K562 (cell line): ENCODE results near the gene WWOX. TPM values are rescaled to one million over a fixed set of nuclear protein-coding genes. Genes with fewer than 3 reads are reported as not detected.

Experiments
- ATAC-seq: fragments of 200-7000 bp; cut with Tn5 transposase; 3 replicates; pipeline ENCODE4 v1.9.1; 2020; ENCODE audit warnings: moderate library complexity
- BruUV-seq: library from RNA; stranded (reverse); fragments of 400-500 nt; replicated peaks from 2 replicates; lab custom pipeline; 2021; lab: Mats Ljungman, UMichigan
- CTCF ChIA-PET: fragments of 300-600 bp; formaldehyde crosslinking; extraction: SDS; loops from one replicate; lab custom pipeline; 2021; ENCODE audit warnings: low intra/inter-chr PET ratio; lab: Yijun Ruan, JAX
- POLR2A ChIA-PET: fragments of 300-600, 350-650 bp; sonication (Branson Sonifier 250); formaldehyde crosslinking; extraction: SDS; loops from one replicate; lab custom pipeline; 2021; ENCODE audit warnings: antibody characterized with exemption, inconsistent platforms; lab: Yijun Ruan, JAX
- DNase-seq, 4 experiments: peaks; one replicate each; pipeline versions ENCODE4 v3.0.0 to v3.0.0-alpha.2; 2011 to 2018; ENCODE audit warnings: low spot score in 3 of 4, mixed read lengths in 3 of 4; ENCODE audit errors: extremely low read depth in 1 of 4
- FAIRE-seq: peaks from 2 replicates; lab custom pipeline; 2011; peaks lifted over from hg19 to GRCh38; lab: Jason Lieb, UNC
- H2AFZ ChIP-seq: 2 replicates; pipeline ENCODE4 v1.6.0; 2011; ENCODE audit warnings: low read depth, low read length, control low read depth, inconsistent platforms
- H3K27ac ChIP-seq: fragments of 200-600 bp; 3 replicates; pipeline ENCODE4 v1.8.0; 2011; ENCODE audit warnings: low read depth, mild to moderate bottlenecking, control low read depth, inconsistent platforms, low read length, moderate library complexity, mixed read lengths; ENCODE audit errors: extremely low read depth
- H3K27me3 ChIP-seq, 2 experiments: fragments of 300-600 bp in 1 of 2; 2 replicates in 1 of 2; 3 replicates in 1 of 2; pipeline versions ENCODE4 v1.6.0 to v1.8.0; 2011; ENCODE audit warnings: inconsistent platforms in 2 of 2, low read length in 2 of 2, mild to moderate bottlenecking in 1 of 2, mixed read lengths in 1 of 2, moderate library complexity in 1 of 2; ENCODE audit not compliant: control insufficient read depth in 2 of 2, insufficient read depth in 2 of 2
- H3K36me3 ChIP-seq: fragments of 300-600 bp; 3 replicates; pipeline ENCODE4 v1.8.0; 2011; ENCODE audit warnings: mild to moderate bottlenecking, low read length, inconsistent platforms; ENCODE audit not compliant: control insufficient read depth, insufficient read depth
- H3K4me1 ChIP-seq, 2 experiments: fragments of 200-600 bp in 1 of 2; replicated peaks in 1 of 2; 2 replicates in 1 of 2; 3 replicates in 1 of 2; pipeline versions ENCODE4 v1.5.1 to v1.8.0; 2011; ENCODE audit warnings: inconsistent platforms in 2 of 2, low read length in 2 of 2, mild to moderate bottlenecking in 1 of 2, mixed read lengths in 1 of 2, moderate library complexity in 1 of 2; ENCODE audit not compliant: control insufficient read depth in 2 of 2, insufficient read depth in 2 of 2
- H3K4me2 ChIP-seq: 2 replicates; pipeline ENCODE4 v1.6.1; 2011; ENCODE audit warnings: low read length, control low read depth, inconsistent platforms, mixed read lengths; ENCODE audit not compliant: insufficient read depth
- H3K4me3 ChIP-seq: fragments of 200-600 bp; sonication (generic), shearing (Covaris generic); 2 replicates; pipeline ENCODE4 v1.5.1; 2016; ENCODE audit warnings: control low read depth, inconsistent platforms
- H3K79me2 ChIP-seq: fragments of 200-600 bp; 3 replicates; pipeline ENCODE4 v1.8.0; 2011; ENCODE audit warnings: low read length, inconsistent platforms; ENCODE audit not compliant: control insufficient read depth, insufficient read depth
- H3K9ac ChIP-seq, 2 experiments: 2 replicates each; pipeline versions ENCODE4 v1.6.0 to v1.6.1; 2011; ENCODE audit warnings: low read depth in 2 of 2, low read length in 2 of 2, control low read depth in 1 of 2, inconsistent platforms in 1 of 2, mild to moderate bottlenecking in 1 of 2, mixed read lengths in 1 of 2; ENCODE audit not compliant: insufficient read depth in 1 of 2
- H3K9me1 ChIP-seq: one replicate; pipeline ENCODE4 v1.6.0; 2011; ENCODE audit warnings: inconsistent platforms, mild to moderate bottlenecking, low read length, moderate library complexity; ENCODE audit not compliant: control insufficient read depth, insufficient read depth
- H3K9me3 ChIP-seq: replicated peaks from 2 replicates; pipeline ENCODE4 v1.5.1; 2011; ENCODE audit warnings: low read depth, low read length, inconsistent platforms; ENCODE audit not compliant: control insufficient read depth, insufficient read depth
- H4K20me1 ChIP-seq: replicated peaks from 2 replicates; pipeline ENCODE4 v1.6.1; 2011; ENCODE audit warnings: low read length, inconsistent platforms, mixed read lengths; ENCODE audit not compliant: control insufficient read depth, insufficient read depth
- CREM ChIP-seq: IDR thresholded peaks from 2 replicates; pipeline ENCODE4 v1.6.1; 2014; ENCODE audit warnings: antibody characterized with exemption, low read depth
- EP400 ChIP-seq: fragments of 450-650 bp; IDR thresholded peaks from 2 replicates; pipeline ENCODE4 v1.6.1; 2017; ENCODE audit warnings: antibody characterized with exemption, mild to moderate bottlenecking, moderate library complexity
- RFX1 ChIP-seq: fragments of 450-650 bp; IDR thresholded peaks from 2 replicates; pipeline ENCODE4 v1.6.1; 2016; ENCODE audit warnings: mild to moderate bottlenecking, moderate library complexity
- YBX1 ChIP-seq: fragments of 450-650 bp; IDR thresholded peaks from 2 replicates; pipeline ENCODE4 v1.7.1; 2016; ENCODE audit warnings: mild to moderate bottlenecking
- ZNF140 ChIP-seq: fragments of 250-450 bp; sonication (Bioruptor Pico); IDR thresholded peaks from 2 replicates; pipeline ENCODE4 v1.8.0; 2021; ENCODE audit warnings: moderate library complexity, mild to moderate bottlenecking, inconsistent platforms
- ZNF589 ChIP-seq: fragments of 200-800 bp; sonication (Bioruptor generic); IDR thresholded peaks from 2 replicates; pipeline ENCODE4 v1.6.1; 2016; ENCODE audit warnings: low read depth, missing genetic modification characterization, missing compliant biosample characterization
- ZNF780A ChIP-seq: fragments of 250-450 bp; sonication (Bioruptor Pico); IDR thresholded peaks from 2 replicates; pipeline ENCODE4 v1.5.0; 2021; ENCODE audit warnings: mild to moderate bottlenecking
- WGBS: fragments of 100-300 bp; shearing (Covaris generic); methylation state at CpG from one replicate; pipeline ENCODE4 v1.1.6; 2016; ENCODE audit warnings: low coverage, mixed read lengths; ENCODE audit not compliant: insufficient coverage; ENCODE audit errors: missing lambda C conversion rate; 5-methylcytosine and 5-hydroxymethylcytosine counted together
- in situ Hi-C: fragments of 300-500 bp; cut with MboI; formaldehyde crosslinking; loops from 4 replicates; pipeline ENCODE4 v1.15.0; 2018; ENCODE audit warnings: inconsistent platforms, mixed read lengths
- intact Hi-C: fragments of 100-400 bp; cut with micrococcal nuclease; formaldehyde crosslinking; loops from 2 replicates; pipeline ENCODE4 v1.14.2; 2022
- polyA plus RNA-seq, 8 experiments: library from polyadenylated mRNA; depleted of rRNA in 4 of 8; stranded (reverse) in 5 of 8; unstranded in 3 of 8; fragments of >200 nt; fragmentation: Nextera tagmentation in 2 of 8; fragmentation: Illumina TruSeq in 1 of 8; extraction: Ambion mirVana in 2 of 8; extraction: Trizol in 1 of 8; gene quantifications; 2 replicates each; pipeline versions ENCODE4 v1.2.1 to v1.2.3, GENCODE V29; 2011 to 2014; ENCODE audit warnings: inconsistent platforms in 1 of 8, missing spikeins in 1 of 8
- total RNA-seq, 7 experiments: library from RNA; depleted of rRNA in 6 of 7; stranded (reverse); fragments of >200 nt in 6 of 7; fragmentation: Illumina TruSeq in 2 of 7; extraction: Trizol in 2 of 7; gene quantifications; 2 replicates each; pipeline versions ENCODE4 v1.2.1 to v1.2.3, GENCODE V29; 2011 to 2021; ENCODE audit warnings: low replicate concordance in 1 of 7

The WWOX gene
- total and polyA plus RNA-seq, 9 of the 15 experiments (the other 6 are each of a cell fraction or from before 2014, with no cell fraction given): 1.6 to 22.7 (median 8.1) TPM

DNA sequence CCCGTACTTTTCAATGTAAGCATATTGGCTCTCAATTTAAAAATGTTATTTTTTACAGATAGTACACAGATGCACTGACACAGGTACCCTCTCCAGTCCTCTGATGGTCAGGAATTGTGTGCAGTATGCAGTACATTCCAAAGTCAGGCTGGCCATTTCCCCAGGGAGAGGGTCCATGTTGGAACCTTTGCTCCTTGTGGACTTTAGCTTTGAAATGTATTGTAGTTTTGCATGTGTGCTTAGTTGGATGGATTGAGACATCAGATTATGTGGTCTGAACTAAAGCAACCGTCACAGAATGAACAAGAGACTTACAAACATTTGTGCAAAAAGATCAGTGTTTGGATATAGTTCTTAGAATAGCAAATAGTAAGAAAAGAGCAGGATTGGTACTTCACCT is 381.1 kb downstream of the WWOX start:
- TF ChIP-seq ZNF780A (CRISPR knock-in tag) (no peak), YBX1 (no peak), RFX1 (no peak), EP400 (no peak), CREM (no peak), ZNF589 (CRISPR knock-in tag) (no peak), ZNF140 (CRISPR knock-in tag) (no peak)
- in situ Hi-C loops: no loop called here
- no peaks in the 10 kb centered on the region for H4K20me1 ChIP-seq
- no peak overlapping the region for H3K27ac ChIP-seq
- no peaks in the 10 kb centered on the region for H3K4me1 ChIP-seq
- BruUV-seq: no TSS peak
- H3K9me3 ChIP-seq: no peaks in the 10 kb centered on the region
- CTCF ChIA-PET: no interaction called here
- H3K9me1 ChIP-seq: no peaks in the 10 kb centered on the region
- FAIRE-seq: no peak
- ATAC-seq: no peak
- H3K36me3 ChIP-seq: no peaks in the 10 kb centered on the region
- POLR2A ChIA-PET: no interaction called here
- no peak overlapping the region for H3K4me3 ChIP-seq
- no peak overlapping the region for H3K4me2 ChIP-seq
- no peak overlapping the region for H3K9ac ChIP-seq
- no peak overlapping the region for H2AFZ ChIP-seq
- WGBS: 2% methylated on average over 2 of the region's 2 CpGs
- intact Hi-C loops: no loop called here
- DNase-seq: no peak
- no peaks in the 10 kb centered on the region for H3K79me2 ChIP-seq
- H3K27me3 ChIP-seq: peaks cover 4 to 12% of the 10 kb centered on the region in 2 experiments; a peak in 4 of 5 replicates
